ENCODE measurements around the gene LRPPRC.
A peak's percentile ranks its signal among the peaks of the same experiment; 100 is the strongest.
"Not testable (repeated sequence)": the region's sequence is repeated elsewhere in the genome, so short reads cannot be mapped to it uniquely, and the experiment has no call there.

LRPPRC gene

GRCh38 chr2:43995733-43996533 is at the start of gene LRPPRC:
Gene LRPPRC, minus strand, starts transcription at chr2:43995989. Its CDS starts 42 bp downstream, at chr2:43995947.
- DNase-seq: peak; percentile 92 to 94

GRCh38 chr2:44045061-44045460 is 49.3 kb upstream of the LRPPRC start:
- no peak for DNase-seq

DNA sequence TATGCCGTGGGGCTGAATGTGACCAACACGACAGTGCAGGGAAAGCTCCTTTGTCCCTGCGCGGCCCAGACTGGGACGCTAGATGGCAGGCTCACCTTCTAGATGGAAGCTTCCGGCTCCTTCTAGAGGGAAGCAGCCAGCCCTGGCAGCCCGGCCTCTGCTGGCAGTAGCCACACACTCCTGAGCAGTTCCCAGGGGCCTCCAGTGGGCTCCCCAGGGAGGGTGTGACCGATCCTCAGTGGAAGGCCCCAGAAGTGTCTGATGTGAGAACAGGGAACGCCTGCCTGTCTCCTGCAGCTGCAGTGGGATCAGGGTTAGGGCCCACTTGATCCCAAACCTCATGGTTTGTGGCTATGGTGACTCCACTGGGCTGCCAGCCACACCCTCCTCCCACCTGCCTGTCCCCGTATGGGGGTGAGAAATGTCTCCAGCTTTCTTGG is 48.5 kb upstream of the LRPPRC start:
- DNase-seq: peak; percentile 73 to 79

DNA sequence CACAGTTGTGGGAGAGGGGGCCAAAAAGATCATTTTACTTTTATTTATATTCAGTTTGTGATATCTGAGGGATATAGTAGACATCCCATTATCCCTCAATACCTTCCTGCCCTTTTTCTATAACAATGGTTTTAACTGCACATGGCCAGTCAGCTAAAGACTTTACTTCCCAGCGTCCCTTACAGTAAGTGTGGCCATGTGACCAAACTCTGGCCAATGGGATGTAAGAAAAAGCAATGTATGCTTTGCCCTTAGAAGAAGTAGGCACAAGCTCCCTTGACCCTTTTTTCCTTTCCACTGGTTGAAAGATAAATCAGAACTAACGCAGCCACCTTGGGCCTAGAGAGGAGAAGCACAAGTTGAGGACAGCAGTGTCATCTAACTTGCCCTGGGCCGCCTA is 44.6 kb upstream of the LRPPRC start:
- no peak for DNase-seq

DNA sequence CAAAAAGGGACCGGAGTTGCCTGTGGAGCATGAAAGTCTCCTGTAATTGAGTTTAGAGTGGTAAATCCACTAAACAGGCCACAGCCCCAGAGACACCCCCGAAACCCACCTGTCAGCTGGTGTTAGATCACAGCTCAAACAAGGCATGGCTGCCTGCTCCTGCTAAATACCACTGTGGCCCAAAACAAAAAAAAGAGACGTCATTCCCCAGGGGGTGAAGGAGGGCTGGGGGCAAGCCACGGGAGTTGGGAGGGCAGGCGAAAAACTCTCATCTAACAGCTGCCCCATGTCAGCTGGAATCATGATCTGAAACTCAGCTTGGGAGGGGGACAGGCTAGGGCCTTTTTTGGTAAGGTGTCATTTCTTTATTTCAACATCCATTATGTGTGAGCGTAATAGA is 42.5 kb upstream of the LRPPRC start:
- no peak for DNase-seq

GRCh38 chr2:44037221-44037620 is 41.4 kb upstream of the LRPPRC start:
- DNase-seq: no peak

DNA sequence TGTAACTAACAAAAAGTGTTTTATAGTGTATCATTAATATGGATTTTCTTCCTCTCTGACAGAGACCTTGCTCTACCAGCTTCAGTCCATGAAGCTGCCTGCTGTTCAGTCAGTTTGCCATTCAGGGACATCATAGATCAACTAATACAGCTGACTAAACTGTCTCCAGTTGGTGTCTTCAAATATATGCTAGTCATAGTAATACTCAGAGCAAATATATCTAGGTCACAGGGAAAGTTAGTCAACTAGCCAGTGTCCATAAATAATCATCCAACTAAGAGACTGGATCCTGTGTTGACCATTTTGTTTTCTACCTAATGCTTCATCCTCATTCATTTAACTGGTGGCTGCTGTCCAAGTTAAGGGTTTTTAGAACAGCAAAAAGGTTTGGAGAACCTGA is 38.2 kb upstream of the LRPPRC start:
- DNase-seq: no peak

DNA sequence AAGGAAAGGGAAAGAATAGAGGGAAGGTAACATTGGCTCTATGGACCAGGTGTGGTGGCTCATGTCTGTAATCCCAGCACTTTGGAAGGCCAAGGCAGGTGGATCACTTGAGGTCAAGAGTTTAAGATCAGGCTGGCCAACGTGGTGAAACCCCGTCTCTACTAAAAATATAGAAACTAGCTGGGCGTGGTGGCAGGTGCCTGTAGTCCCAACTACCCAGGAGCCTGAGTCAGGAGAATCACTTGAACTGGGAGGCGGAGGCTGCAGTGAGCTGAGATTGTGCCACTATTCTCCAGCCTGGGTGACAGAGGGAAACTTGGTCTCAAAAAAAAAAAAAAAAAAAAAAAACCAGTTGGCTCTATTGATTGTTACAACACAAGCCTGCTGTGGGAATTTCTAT is 31.3 kb upstream of the LRPPRC start:
- DNase-seq: not testable (repeated sequence)

GRCh38 chr2:44016282-44016681 is 20.5 kb upstream of the LRPPRC start:
- no peak for DNase-seq

GRCh38 chr2:44015239-44015638 is 19.4 kb upstream of the LRPPRC start:
- no peak for DNase-seq

- DNase-seq: not testable (repeated sequence)
Observed at GRCh38 chr2:44013205-44013604, 17.4 kb upstream of the LRPPRC start.

GRCh38 chr2:44010266-44010665 is 14.5 kb upstream of the LRPPRC start:
- no peak for DNase-seq

- DNase-seq: no peak
Observed at GRCh38 chr2:44009136-44009735, 13.4 kb upstream of the LRPPRC start.

- DNase-seq: no peak
Observed at GRCh38 chr2:44005846-44006245, 10.1 kb upstream of the LRPPRC start.

GRCh38 chr2:44004735-44005602 is 9.2 kb upstream of the LRPPRC start:
- no peak for DNase-seq

GRCh38 chr2:44001716-44002115 is 5.9 kb upstream of the LRPPRC start:
- no peak for DNase-seq

DNA sequence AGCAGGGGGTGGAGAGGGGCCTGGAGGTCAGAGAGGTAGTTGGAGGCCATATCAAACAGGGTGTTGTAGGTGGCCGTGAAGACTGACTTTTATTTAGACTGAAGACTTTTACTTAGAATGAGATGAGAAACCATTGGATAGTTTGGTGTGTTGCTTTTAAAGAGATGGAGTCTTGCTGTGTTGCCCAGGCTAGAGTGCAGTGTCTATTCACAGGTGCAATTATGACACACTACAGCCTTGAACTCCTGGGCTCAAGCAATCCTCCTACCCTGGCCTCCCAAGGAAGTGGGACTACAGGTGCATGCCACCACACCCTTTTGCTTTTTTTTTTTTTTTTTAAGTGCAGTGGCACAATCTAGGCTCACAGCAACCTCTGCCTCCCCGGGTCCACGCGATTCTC is 2.5 kb upstream of the LRPPRC start:
- DNase-seq: no peak

GRCh38 chr2:43993437-43993836 is 2.4 kb downstream of the LRPPRC start:
- DNase-seq: no peak

DNA sequence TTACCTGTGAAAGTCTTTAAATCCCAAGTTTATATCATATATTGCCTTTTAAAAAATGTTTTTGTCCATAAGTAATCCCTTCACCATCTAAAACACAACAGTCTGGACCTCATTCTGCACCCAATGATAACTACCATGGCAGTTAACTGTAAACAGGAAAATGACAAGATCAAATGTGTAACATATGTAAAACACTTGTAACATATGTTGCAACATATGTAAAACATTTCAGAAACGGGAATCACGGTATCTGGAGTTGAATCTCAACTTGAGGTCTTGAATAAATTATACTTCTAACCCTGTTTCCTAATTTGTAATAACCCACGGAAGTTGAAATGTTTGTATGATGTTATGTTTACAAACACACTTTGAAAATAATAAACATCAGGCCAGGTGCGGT is 6.2 kb downstream of the LRPPRC start:
- no peak for DNase-seq

- no peak for DNase-seq
Observed at GRCh38 chr2:43986600-43986999, 9.2 kb downstream of the LRPPRC start.

- no peak for DNase-seq
Observed at GRCh38 chr2:43985359-43985758, 10.4 kb downstream of the LRPPRC start.

DNA sequence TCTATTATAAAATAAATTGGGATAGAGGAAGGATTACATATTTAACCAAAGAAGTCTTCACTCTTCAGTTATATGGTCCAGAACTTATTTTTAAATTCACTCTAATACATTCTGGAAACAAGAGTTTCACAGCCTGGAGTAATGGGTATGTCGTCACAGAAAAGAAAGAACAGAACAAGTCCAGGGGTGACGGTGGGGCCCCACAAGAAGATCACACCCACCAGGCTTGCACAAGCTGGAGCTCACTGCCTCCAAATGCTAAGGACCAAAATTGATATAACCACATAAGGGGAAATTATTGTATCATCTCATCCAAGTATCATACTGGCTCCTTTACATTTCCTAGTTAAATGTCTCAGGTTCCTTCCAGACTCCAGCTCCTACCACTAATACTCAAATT is 11.3 kb downstream of the LRPPRC start:
- no peak for DNase-seq

- DNase-seq: no peak
Observed at GRCh38 chr2:43980902-43981301, 14.9 kb downstream of the LRPPRC start.
